Common myeloid progenitor, CD34-positive (primary cell): Measurements from ENCODE around the gene ASCC1.

Experiments
- CTCF ChIA-PET: fragments of 350-600 bp; sonication (Branson Sonifier 250); formaldehyde crosslinking; loops from one replicate; lab custom pipeline; 2021; ENCODE audit warnings: antibody characterized with exemption; lab: Charles Lee
- POLR2A ChIA-PET: fragments of 350-600 bp; sonication (Branson Sonifier 250); formaldehyde crosslinking; loops from one replicate; lab custom pipeline; 2021; ENCODE audit warnings: antibody characterized with exemption; lab: Charles Lee
- DNase-seq, 3 donors: peaks; one replicate each; pipeline versions ENCODE4 v3.0.0 to v3.0.0-alpha.2; 2013
- H3K27ac ChIP-seq, 2 experiments: 1 replicate in 1 of 2; 2 replicates in 1 of 2; pipeline ENCODE4 v1.7.0; 2013; ENCODE audit warnings: inconsistent platforms in 2 of 2, low read length in 2 of 2, mild to moderate bottlenecking in 2 of 2, low read depth in 1 of 2, moderate library complexity in 1 of 2; ENCODE audit not compliant: severe bottlenecking in 2 of 2, insufficient read depth in 1 of 2, poor library complexity in 1 of 2
- H3K27me3 ChIP-seq, 5 experiments: replicated peaks in 2 of 5; 1 replicate in 3 of 5; 2 replicates in 2 of 5; pipeline versions ENCODE4 v1.6.1 to v1.7.0; 2013; ENCODE audit warnings: low read length in 4 of 5, mild to moderate bottlenecking in 2 of 5, moderate library complexity in 2 of 5, inconsistent platforms in 1 of 5; ENCODE audit not compliant: insufficient read depth in 5 of 5, control insufficient read depth in 4 of 5
- H3K36me3 ChIP-seq, 4 experiments: 1 replicate in 2 of 4; 2 replicates in 2 of 4; pipeline versions ENCODE4 v1.6.1 to v1.7.0; 2013; ENCODE audit warnings: low read length in 3 of 4, control low read depth in 1 of 4, mild to moderate bottlenecking in 1 of 4; ENCODE audit not compliant: control insufficient read depth in 4 of 4, insufficient read depth in 4 of 4
- H3K4me1 ChIP-seq, 4 experiments: 1 replicate in 3 of 4; 2 replicates in 1 of 4; pipeline versions ENCODE4 v1.6.1 to v1.7.1; 2013; ENCODE audit warnings: low read length in 3 of 4, mild to moderate bottlenecking in 3 of 4, control low read depth in 1 of 4, inconsistent platforms in 1 of 4, moderate library complexity in 1 of 4; ENCODE audit not compliant: control insufficient read depth in 4 of 4, insufficient read depth in 4 of 4; ENCODE audit errors: control extremely low read depth in 1 of 4
- H3K4me3 ChIP-seq, 7 experiments: 1 replicate in 4 of 7; 2 replicates in 3 of 7; pipeline versions ENCODE4 v1.5.1 to v1.7.0; 2013; ENCODE audit warnings: mild to moderate bottlenecking in 7 of 7, low read length in 6 of 7, moderate library complexity in 6 of 7, inconsistent platforms in 2 of 7, low read depth in 2 of 7, control low read depth in 1 of 7; ENCODE audit not compliant: insufficient read depth in 4 of 7, control insufficient read depth in 1 of 7; ENCODE audit errors: extremely low read depth in 1 of 7
- H3K9me3 ChIP-seq, 5 experiments: 1 replicate in 4 of 5; 2 replicates in 1 of 5; pipeline versions ENCODE4 v1.6.1 to v1.7.1; 2013; ENCODE audit warnings: low read length in 4 of 5, mild to moderate bottlenecking in 2 of 5, inconsistent platforms in 1 of 5, low read depth in 1 of 5, moderate library complexity in 1 of 5; ENCODE audit not compliant: control insufficient read depth in 4 of 5, insufficient read depth in 2 of 5; ENCODE audit errors: control extremely low read depth in 1 of 5
- whole genome bisulfite sequencing: methylation state at CpG from one replicate; pipeline ENCODE4 v1.1.5; 2013; ENCODE audit not compliant: insufficient coverage; 5-methylcytosine and 5-hydroxymethylcytosine counted together

ASCC1 gene

DNA sequence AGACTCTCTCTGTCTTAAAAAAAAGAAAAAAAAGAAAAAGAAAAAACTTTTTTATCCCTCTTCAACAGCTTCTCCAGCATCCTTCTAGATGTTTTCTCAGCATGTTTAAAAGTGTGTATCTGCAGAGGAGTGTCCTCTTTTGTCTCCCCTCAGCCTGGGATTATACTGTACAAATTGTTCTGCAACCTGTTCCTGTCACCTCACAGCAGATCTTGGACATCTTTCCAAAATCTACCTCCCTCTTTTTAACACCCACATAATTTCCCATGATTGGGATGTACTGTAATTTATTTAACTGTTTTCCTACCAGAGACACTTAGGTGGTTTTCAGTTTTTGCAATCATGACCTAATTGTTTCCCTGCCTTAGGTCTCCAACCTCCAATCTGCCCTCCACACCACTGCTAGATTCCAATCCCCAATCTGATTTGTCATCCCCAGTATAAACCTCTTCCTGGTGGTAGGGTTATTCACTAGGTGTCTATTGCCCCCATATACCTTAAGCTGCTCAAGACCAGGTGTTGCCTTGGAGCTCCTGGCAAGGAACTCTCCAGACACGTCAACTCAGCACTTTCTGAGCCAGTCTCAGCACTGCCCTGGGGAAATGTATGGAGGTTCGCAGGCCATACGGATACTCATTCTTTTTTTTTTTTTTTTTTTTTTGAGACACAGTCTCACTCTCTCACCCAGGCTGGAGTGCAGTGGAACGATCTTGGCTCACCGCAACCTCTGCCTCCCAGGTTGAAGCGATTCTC, 40.1 kb upstream of the ASCC1 start:
- CTCF ChIA-PET = interaction anchor here (0.5 to 4.1 kb wide), 11 partner anchors 16 to 132 kb away, joined by 3 to 20 read pairs (median 4); no protein-coding TSS in a partner anchor
- Histone ChIP-seq H3K27me3 (no peaks in the 10 kb centered on the region), H3K36me3 (no peaks in the 10 kb centered on the region), H3K4me3 (no peak overlapping the region), H3K9me3 (no peaks in the 10 kb centered on the region), H3K27ac (no peak overlapping the region), H3K4me1 (peaks cover 29 to 54% (median 47%) of the 10 kb centered on the region in 4 experiments)
- POLR2A ChIA-PET = interaction anchor here (0.6 to 1.5 kb wide), 8 partner anchors 17 to 88 kb away, joined by 3 to 9 read pairs (median 4); partner anchors contain the start of gene DDIT4
- DNase-seq = no peak
- WGBS = 67% methylated on average over 3 of the region's 6 CpGs

DNA sequence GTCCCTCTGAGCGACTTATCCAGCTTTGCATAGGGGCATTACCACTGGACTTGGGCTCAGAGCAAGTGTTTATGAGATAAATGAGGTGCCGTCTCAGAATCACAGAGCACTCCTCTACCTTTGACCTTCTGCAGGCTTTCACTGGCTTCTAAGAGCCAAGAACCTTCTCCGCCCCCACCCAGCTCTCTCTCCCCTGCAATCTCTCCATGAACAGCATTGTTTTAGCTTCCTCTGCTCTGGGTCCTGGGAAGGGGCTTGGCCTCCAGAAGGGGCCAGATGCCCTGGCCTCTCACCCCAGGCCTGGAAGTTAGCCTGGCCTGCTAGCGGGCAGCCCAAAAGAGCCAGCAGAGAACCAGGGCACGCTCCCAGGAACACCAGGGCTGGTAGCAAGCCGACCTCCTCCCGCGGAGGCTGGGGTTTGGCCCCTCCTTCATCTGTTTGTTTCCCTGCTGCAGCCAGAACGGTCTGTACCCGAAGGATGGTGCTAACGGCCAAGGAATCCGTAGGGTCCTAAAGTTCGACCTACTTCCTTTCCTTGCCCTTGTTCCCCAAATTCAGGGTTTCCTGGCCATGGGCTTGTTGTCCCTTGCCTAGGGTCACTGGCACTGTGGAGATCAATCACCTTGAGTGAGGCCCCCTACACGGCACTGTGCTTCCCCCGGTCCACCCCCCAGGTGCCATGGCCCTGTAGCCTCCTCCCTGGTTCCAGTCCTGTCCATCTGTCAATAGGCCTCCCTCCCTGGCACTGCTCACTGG, 38.9 kb upstream of the ASCC1 start:
- Histone ChIP-seq H3K27me3 (no peaks in the 10 kb centered on the region), H3K4me3 (peak overlapping the region in 5 of 7 experiments; percentile 6 to 62 (median 41)), H3K36me3 (no peaks in the 10 kb centered on the region), H3K4me1 (peaks cover 26 to 50% (median 37%) of the 10 kb centered on the region in 4 experiments), H3K27ac (peak overlapping the region in 1 of 2 experiments; percentile 43), H3K9me3 (no peaks in the 10 kb centered on the region)
- ChIA-PET CTCF (interaction anchor here (0.5 to 4.1 kb wide), 16 partner anchors 9 to 130 kb away, joined by 3 to 20 read pairs (median 4); partner anchors contain the start of gene DDIT4), POLR2A (interaction anchor here (0.6 to 1.2 kb wide), 5 partner anchors 18 to 90 kb away, joined by 3 to 4 read pairs (median 4); no protein-coding TSS in a partner anchor)
- DNase-seq = peak; percentile 55 to 75 (median 72)
- WGBS = 15% methylated on average over 12 of the region's 15 CpGs

DNA sequence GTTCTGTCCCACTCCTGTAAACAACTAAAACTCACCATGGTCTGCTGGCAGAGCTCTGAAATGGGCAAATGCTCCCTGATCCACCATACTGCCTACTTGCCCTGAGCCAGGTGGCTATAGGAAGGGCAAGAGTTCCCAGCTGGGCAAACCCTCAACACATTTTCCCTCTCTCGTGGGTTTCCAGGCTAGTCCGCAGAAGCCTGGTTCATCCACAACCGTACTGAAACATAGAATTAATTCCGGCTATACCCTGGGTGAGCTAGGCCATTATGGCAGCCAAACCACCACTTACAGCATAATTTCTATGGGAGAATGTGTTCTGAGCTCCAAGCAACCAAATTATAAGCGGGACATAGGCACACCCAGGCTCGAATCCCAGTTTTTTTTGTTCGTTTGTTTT, 37.5 kb upstream of the ASCC1 start:
- DNase-seq = no peak
- Histone ChIP-seq H3K27ac (no peak overlapping the region), H3K27me3 (no peaks in the 10 kb centered on the region), H3K4me3 (no peak overlapping the region), H3K36me3 (no peaks in the 10 kb centered on the region), H3K4me1 (peaks cover 19 to 56% (median 44%) of the 10 kb centered on the region in 4 experiments), H3K9me3 (no peaks in the 10 kb centered on the region)
- CTCF ChIA-PET = interaction anchor here (0.8 to 4.1 kb wide), 9 partner anchors 7 to 88 kb away, joined by 3 to 20 read pairs (median 4); partner anchors contain the start of gene DDIT4
- WGBS = 100% methylated on average over 3 of the region's 7 CpGs
- POLR2A ChIA-PET = interaction anchor here (1.2 kb wide), 1 partner anchor 20 kb away, joined by 3 read pairs; no protein-coding TSS in a partner anchor

DNA sequence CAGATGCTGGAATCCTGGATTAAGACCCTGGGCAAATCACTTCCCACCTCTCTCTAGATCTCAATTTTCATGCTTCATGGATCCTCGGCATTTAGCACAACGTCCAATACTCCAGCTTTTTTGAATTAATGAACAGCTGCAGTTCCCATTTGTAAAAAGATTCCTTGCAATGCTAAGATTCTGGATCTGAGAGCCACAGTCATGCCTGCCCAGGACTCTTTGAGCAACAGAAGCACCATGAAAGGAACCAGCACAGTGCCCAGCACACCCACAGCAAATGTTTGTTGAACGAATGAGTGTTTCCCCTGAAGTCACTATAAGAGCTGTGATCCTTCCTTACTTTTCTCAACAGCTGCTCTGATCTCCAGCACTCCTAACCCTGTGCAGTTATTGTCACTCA, 36.9 kb upstream of the ASCC1 start:
- ChIA-PET CTCF (interaction anchor here (0.8 to 4.1 kb wide), 9 partner anchors 8 to 89 kb away, joined by 3 to 20 read pairs (median 4); partner anchors contain the start of gene DDIT4), POLR2A (no interaction called here)
- no peak overlapping the region for H3K4me3 ChIP-seq
- H3K36me3 ChIP-seq = no peaks in the 10 kb centered on the region
- 96% methylated on average over 3 of the region's 3 CpGs for WGBS
- H3K27me3 ChIP-seq = no peaks in the 10 kb centered on the region
- DNase-seq = no peak
- H3K9me3 ChIP-seq = no peaks in the 10 kb centered on the region
- no peak overlapping the region for H3K27ac ChIP-seq
- H3K4me1 ChIP-seq = peaks cover 25 to 62% (median 50%) of the 10 kb centered on the region in 4 experiments

- H3K36me3 ChIP-seq = no peaks in the 10 kb centered on the region
- no peaks in the 10 kb centered on the region for H3K27me3 ChIP-seq
- no peak overlapping the region for H3K27ac ChIP-seq
- H3K4me1 ChIP-seq = peaks cover 22 to 66% (median 52%) of the 10 kb centered on the region in 4 experiments
- POLR2A ChIA-PET = interaction anchor here (0.6 kb wide), 1 partner anchor 140 kb away, joined by 3 read pairs; no protein-coding TSS in a partner anchor
- no peak overlapping the region for H3K4me3 ChIP-seq
- WGBS = 100% methylated on average over 3 of the region's 6 CpGs
- no peak for DNase-seq
- CTCF ChIA-PET = interaction anchor here (1.1 to 1.5 kb wide), 2 partner anchors 16 to 19 kb away, joined by 3 to 4 read pairs; no protein-coding TSS in a partner anchor
- H3K9me3 ChIP-seq = no peaks in the 10 kb centered on the region
Observed at GRCh38 chr10:72251635-72252034, 35.6 kb upstream of the ASCC1 start.

DNA sequence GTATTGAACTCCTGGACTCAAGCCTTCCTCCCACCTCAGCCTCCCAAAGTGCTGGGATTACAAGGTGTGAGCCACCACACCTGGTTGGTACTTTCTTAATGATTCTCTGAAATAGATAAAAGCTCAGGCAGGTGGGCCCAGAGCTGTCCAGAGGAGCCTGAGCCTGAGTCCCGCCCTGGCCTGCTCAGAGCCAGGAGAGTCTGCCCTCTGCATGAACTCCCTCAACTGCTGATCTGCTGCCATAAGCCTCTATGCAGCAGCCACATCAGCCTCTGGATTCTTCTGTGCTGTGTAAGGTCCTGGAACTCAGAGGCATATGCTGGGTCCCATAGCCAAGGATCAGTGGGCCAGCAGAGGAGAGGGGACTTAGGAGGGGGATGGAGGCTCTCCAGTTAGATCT, 34.6 kb upstream of the ASCC1 start:
- Histone ChIP-seq H3K36me3 (no peaks in the 10 kb centered on the region), H3K27ac (no peak overlapping the region), H3K4me3 (no peak overlapping the region), H3K27me3 (no peaks in the 10 kb centered on the region), H3K9me3 (no peaks in the 10 kb centered on the region), H3K4me1 (peaks cover 20 to 66% (median 46%) of the 10 kb centered on the region in 4 experiments)
- ChIA-PET POLR2A (interaction anchor here (0.7 kb wide), 1 partner anchor 13 kb away, joined by 3 read pairs; no protein-coding TSS in a partner anchor), CTCF (no interaction called here)
- no peak for DNase-seq
- WGBS = 86% methylated on average over 1 of the region's 1 CpG
